Activated naive CD8-positive, alpha-beta T cell treated with anti-CD3 and anti-CD28 coated beads, Interleukin-2, amount 50 U/mL, for 16 hours (primary cell): ENCODE measurements around the gene SNX30.
A peak's percentile ranks its signal among the peaks of the same experiment; 100 is the strongest.

Source experiments
- DNase-seq: peaks from one replicate; pipeline ENCODE4 v3.0.0-alpha.2; 2020; ENCODE audit warnings: low read depth, low spot score

The SNX30 gene

DNA sequence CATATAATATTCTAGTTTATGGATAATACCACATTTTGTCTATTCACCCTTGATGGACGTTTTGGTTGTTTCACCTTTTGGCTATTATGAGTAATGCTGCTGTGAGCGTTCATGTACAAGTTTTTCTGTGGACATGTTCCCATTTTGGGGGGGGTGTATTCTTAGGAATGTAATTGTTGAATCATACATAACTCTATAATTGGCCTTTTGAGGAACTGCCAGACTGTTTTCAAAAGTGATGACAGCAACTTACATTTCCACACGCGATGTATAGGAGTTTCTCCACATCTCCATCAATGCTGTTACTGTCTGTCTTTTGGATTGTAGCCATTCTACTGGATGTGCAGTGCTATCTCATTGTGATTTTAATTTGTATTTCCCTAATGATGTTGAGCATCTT, 70.3 kb downstream of the SNX30 start:
- DNase-seq, result no peak

GRCh38 chr9:112822618-112823017, 72.1 kb downstream of the SNX30 start:
- DNase-seq, result no peak

- no peak for DNase-seq
Measured at GRCh38 chr9:112823257-112823656, 72.7 kb downstream of the SNX30 start.

- no peak for DNase-seq
Measured at GRCh38 chr9:112831281-112831851, 80.8 kb downstream of the SNX30 start.

GRCh38 chr9:112831969-112832368, 81.4 kb downstream of the SNX30 start:
- no peak for DNase-seq

- DNase-seq, result no peak
Measured at GRCh38 chr9:112833081-112833480, 82.5 kb downstream of the SNX30 start.

DNA sequence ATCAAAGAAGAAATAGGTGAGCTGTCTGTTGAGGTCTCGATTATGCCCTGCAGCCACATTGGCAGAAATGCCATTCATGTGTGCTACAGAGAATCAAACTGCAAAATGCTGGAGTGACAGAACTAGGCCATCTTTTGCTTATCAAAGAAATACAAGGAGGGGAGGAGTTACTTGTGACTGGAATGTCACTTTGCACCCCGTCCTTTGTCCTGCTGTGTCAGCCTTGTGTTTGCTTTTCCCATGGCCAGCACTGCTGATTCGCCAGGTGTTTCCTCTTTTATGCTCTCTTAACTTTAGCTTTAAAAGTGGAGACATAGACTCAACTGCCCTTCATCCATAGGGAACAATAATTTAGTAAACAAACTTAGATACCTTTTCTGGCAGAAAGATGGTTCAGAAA, 85.8 kb downstream of the SNX30 start:
- DNase-seq, result no peak

DNA sequence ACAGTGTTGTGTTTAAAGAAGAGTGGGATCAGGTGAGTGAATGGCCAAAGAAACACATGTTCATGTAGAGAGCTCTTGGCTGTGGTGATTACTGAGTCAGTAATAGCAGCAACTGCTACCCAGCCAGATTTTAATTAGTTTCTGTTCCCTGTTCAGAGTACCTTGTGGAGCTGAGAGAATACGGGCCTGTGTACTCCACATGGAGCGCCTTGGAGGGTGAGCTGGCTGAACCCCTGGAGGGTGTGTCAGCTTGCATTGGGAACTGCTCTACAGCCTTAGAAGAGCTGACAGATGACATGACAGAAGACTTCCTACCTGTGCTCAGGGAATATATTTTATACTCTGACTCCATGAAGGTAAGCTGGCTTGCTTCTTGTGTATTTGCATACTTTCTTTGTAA, 87.8 kb downstream of the SNX30 start:
- DNase-seq, result no peak

DNA sequence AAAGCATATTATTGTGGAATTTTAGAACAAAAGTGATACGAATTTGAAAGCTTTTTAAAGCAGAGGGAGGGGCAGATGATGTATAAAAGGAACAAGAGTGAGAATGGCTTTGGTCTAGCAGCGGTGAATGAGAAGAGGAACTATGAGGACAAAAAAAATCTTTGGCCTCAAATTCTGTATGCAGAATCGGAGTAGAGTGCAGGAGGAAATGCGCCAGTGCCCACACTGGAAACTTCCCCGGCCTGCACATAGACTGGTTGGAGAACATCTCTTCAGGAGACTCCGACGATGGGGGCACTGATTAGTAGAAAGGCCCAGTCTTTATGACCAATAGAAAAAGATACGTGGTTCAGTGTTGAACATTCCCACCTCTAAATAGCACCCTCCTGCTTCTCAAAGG, 88.8 kb downstream of the SNX30 start:
- no peak for DNase-seq

GRCh38 chr9:112841261-112841660, 90.7 kb downstream of the SNX30 start:
- no peak for DNase-seq

DNA sequence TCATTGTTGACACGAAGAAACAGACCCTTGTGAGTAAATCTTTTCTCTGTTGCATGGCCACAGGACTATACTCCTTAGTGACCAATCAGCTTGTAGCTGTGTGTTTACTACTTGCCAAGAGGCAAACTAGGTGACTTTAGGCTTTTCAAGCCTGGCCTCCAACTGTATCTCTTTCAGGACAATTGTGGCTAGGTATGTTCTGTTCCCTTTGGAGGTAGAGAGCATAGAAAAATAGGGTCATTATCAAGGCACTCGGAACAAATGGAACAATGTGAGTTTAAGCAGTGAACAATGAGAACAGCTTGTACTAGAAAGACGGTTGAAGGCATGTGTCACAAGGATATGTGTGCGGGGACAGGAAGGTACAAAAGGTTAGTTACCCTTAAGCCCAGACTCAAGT, 92.0 kb downstream of the SNX30 start:
- DNase-seq, result no peak

DNA sequence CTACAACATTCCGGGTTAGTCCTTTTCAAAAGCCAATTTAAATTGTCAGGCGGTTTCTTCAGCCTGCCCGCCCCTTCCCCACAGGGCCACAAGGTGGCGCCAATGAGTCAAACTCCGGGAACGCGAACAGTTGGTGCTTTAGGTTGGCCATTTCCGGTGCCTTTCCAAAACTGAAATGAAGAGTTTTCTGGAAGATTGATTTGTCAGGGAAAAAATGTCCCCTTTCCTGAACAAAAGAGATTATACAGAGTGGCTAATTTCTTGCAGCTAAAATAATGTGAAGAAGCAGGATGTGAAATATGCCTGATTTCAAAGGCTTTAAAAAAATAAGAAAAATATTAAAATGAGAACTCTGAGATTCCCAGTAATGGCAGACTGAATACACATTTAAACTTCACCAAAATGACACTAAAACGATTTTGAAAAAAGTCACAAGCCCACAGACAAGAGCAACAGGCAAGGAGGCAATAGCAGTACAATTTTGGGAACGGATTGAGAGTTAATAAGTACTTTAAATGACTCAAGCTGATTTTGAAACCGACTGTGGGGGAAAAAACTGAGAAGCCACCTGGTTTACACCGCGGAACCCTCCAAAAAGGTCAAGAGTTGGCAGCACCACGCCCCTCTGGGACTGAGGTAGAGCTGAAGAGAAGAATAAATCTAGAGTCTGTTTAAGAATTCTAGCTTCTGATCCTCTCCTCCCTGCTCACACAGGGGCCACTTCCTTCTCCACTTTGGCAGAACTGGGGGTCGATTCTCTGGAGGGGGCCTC, 94.4 kb downstream of the SNX30 start:
- DNase-seq, result peak; percentile 39

GRCh38 chr9:112846528-112847488, 96.2 kb downstream of the SNX30 start:
- no peak for DNase-seq

- DNase-seq, result no peak
Measured at GRCh38 chr9:112848316-112849151, 98.0 kb downstream of the SNX30 start.

DNA sequence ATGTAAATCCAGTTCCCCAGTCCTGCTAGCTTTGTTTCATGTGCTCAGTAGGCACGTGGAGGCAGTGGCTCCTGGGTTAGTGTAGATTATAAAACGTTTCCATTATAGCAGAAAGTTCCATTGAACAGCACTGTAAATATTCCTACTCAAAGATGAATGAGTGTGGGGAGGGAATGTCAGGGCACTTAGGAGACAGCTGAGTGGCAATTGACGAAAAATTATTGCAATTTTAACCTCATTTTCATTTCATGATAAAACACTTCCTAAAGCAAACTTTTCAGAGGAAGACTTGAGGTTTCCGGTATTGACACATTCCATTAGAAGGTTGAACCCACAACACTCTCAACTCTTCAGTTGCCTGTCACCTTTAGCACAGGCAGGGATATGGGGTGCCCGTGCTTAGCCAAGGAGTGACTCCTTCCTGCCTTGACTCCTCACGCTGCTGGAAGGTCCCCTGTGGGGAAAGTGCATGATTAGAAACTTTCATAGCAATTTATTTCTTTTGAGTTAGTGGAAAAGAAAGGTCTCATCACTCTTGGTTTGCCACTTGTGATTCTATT, 98.9 kb downstream of the SNX30 start:
- DNase-seq, result no peak

DNA sequence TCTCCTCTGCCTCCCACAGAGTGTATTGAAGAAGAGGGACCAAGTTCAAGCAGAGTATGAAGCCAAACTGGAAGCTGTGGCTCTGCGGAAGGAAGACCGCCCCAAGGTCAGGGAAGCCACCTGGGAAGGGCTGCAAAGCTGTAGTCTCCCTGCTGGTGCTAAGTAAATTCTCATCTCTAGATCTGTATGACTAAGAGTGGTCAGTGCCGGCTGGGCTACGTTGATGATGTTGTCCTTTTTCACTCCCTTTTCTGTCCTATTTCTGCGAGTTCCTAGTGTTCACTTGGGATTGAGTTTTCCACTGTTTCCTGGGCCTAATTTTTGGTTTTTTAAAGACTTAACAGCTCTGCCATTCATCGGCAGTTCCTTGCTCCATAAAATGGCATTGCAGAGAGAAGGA, 100.3 kb downstream of the SNX30 start:
- no peak for DNase-seq

DNA sequence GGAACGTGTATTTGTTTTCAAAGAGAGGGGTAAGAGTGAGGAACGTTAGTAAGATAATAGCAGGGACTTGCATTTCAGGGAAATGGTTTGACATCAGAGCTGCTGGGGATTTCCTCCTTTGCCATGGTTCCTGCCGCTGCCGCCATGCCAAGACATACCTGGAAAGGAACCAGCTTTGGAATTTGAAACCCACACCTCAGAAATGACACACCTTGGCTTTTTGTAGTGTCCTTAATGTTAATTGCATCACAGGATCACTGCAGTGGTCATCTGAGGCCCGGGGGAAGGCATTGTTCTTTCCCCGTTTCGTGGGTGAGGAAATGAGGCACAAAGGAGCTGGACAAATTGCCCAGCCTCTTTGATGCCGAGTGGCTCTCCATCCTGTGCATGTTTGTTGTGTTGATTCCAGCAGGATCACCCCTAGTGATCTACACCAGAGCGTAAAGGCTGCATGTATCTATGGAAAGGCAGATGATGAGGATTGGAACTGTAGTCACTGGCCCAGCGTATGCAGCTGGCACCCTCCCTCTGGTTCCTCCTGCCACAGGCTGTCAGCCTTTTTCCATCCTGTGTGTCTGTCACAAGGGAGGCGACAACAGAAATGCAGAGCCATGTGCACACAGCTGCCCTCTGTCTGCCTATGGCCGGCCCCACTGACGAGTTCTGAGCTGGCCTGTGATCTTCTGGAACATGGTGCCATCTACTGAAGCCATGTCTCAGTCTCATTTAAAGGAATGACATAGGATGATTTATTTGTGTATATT, 102.4 kb downstream of the SNX30 start:
- DNase-seq, result no peak

GRCh38 chr9:112853882-112854585, 103.5 kb downstream of the SNX30 start:
- no peak for DNase-seq

- DNase-seq, result no peak
Measured at GRCh38 chr9:112854657-112855056, 104.1 kb downstream of the SNX30 start.

GRCh38 chr9:112856200-112856599, 105.6 kb downstream of the SNX30 start:
- DNase-seq, result no peak
